CD4-positive, alpha-beta T cell treated with Interleukin-12 subunit alpha and Interleukin-12 subunit beta, for 1 hour (primary cell): ENCODE measurements around the gene MYLK3.

Experiments
- DNase-seq: peaks from one replicate; pipeline ENCODE4 v3.0.0-alpha.2; 2020

MYLK3 gene

DNA sequence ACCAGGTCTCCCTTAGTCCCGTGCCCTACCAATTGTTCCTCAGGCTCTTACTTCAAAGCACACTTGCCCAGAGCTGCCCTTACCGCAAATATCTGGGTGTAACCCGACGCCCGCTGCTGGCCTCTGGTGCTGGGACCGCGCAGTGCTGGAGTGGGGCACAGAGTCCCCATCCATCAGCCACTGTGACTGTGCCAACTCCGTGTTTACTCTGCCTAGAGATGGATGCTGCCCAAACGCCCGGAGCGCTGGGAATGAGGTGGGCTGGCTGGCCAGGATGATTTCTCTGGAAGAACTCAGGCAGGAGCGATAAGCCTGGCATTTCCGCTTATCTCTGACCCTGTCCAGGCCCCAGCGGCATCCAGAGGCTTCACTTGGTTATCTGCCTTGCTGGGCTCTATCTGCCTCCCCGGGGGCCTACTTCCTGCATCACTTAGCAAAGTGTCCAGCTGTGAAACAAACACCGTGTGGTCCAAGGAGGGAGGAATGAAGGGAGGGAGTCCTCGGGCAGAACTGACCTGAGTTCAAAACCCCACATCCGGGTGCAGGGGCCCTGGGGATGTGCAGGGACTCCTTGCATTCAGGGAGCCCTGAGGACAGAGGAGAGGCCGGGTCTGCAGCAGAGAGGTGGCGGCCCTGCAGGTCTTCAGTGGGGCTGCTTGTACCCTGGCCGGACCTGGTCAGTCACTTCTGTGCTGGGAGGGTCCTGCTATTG lies 9.4 kb upstream of the MYLK3 start:
- no peak for DNase-seq

DNA sequence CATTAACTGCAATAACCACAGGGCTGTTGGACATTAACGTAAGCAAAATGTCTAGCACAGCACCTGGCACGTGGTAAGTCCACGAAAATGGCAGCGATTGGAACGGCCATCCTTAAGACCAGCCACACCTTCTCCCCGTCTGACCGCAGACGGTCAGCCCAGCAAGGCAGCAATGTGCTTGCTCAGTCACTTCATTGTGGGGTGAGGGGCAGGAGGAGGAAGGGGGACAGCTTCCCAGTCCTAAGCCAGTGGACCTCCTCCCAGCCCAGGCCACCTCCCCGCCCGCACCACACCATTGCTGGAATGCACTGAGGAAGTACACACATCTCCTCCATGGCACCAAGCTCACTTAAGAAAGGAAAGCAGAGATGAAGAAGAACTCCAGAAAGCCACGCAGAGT lies 8.6 kb upstream of the MYLK3 start:
- DNase-seq, result no peak

DNA sequence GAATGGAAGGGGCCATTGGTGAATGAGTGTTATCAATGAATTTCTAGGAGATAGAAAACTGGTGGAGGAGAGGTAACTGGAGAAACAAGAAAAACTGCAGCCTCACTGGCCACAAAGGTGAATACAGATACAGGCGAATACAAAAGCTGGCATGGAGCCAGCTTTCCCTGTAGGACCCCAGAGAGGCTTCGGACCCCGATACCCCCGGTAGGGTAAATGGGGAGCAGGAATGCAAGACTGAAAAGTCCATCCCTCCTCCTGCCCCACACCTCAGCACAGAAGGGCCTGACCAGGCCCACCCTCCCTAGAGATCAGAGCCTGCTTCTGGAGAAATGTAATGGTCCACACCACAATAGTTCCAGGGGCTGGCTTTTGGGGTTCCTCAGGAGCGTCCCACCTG lies 4.9 kb upstream of the MYLK3 start:
- DNase-seq, result no peak

DNA sequence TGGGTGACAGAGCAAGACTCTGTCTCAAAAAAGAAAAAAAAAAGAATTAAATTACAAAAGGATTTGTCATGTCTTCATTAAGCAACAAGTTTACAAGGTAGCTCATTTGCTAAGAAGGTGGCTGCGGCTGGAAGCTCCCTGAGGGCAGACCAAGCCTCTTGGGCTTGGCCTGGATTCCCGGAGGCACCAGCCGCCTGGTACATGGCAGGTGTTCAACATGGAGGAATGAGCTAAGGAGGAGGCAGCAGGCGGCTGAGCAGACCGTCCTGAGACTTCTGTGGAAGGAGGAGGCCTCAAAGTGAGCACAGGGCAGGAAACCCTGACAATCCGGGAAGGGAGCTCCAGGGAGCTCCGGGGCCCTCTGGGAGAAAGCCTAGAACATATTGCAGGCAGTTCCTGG lies 3.2 kb upstream of the MYLK3 start:
- DNase-seq, result no peak

DNA sequence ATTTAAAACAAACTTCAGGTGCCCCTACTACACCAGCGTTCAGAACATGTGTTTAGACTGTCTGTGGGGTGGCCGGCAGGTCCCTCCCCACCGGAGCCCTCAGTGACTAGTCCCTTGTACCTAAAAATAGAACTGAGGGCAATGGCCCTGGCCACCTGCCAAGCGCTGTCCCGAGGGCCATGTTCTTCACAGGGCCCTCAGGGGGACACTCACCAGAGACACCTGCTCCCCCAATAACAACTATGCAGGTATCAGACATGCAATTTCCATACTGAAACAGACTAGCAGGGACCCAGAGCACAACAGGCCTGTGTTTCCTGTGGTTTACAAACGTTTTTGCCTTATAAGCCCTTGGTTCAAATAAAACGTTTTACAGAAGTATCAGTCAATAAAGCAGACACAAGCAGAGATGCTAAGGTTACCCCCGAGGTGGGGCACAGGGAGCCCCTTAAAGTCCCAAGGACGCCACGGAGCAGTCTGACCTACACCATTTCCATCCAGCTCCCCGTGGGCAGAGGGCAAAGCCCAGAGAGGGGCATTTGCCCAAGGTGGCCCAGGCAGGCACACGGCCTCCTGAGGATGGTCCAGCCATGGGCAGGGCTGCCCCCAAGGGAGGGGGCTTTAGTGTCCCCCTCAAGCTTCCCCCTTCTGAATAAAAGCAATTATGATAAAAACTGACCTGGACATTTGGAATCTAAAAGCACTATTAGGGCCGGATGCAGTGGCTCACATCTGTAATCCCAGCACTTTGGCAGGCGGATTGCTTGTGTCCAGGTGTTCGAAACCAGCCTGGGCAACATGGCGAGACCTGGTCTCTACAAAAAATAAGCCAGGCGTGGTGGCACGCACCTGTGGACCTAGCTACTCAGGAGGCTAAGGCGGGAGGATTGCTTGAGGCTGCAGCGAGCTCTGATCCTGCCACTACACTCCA lies 896 bp upstream of the MYLK3 start:
- DNase-seq, result no peak

DNA sequence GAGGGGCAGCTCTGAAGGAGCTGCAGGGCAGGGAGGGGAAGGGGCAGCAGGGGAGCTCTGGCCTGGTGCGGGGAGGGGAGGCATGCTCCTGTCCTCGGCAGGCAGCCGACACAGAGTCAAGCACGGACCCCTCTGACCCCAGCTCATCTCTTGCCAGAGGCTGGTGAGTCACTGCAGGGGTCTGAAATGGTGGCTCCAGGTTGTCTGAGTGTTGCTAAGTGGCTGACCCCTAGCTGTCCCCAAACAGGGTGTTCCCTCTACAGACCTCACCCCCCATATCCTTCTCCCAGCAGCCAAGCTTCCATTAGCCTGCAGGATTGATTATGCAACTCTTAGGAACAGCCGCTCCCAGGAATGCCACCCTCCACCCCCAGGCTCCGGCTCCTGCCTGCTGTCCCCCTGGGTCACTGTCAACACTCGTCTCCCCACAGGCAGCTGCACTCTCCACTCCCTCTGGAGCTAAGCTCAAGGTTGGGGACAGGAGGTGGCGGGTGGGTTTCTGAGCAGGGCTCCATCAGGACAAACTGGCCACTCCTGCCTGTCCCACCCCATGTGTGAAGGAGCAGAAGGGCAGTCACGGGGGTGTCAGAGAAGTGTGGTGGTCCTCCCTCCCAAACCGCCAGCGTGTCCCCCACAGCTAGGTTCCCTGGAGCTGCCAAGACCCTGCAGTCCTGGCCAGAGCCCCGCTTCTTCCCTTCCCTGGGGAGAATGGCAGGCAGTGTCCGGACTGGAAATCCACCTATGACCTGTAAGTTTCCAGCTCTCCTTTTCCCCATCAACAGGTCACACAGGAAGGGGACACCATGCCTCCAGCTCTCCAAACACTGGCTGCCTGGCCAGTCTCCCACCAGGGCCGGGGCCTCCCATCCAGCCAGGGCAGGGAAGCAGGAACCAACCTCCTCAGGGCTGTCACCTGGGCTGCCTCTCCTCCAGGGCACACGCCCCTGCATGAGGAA lies 1.0 kb downstream of the MYLK3 start:
- DNase-seq, result no peak

DNA sequence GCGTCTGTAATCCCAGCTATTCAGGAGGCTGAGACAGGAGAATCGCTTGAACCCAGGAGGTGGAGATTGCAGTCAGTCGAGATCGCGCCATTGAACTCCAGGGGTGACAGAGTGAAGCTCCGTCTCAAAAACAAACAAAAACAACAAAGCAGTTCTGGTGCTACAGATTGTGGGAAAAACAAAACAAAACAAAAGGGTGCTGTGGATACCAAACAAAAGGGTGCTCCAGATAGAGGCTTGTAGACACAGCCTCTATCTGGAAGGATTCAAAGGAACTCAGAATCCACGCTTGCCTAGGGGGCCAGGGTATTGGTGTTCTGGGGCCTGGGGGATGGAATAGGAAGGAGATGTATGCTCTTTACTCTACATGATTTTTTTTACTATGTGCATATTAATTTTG lies 2.5 kb downstream of the MYLK3 start:
- no peak for DNase-seq

DNA sequence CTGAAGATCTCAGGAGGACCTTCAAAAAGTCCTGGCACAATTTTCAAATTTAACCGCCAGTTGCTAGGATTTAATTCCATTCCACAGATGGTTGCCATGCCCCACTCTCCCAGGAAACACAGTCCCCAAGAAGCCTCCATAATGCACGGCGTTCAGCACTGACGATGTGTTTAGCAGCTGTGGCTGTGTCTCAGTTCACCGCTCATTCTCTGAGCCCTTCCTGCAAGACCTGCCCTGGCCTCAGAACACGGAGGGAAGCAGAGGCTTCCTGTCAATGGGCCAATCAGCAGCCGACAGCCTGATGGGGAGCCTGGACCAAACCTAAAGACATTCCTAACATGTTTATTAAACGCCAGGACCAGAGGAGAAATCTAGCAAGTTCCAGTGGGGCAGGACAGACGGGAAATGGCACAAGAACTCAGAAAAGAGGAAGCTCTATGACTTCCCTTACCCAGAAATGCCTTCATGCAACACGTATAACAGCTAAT lies 4.9 kb downstream of the MYLK3 start:
- no peak for DNase-seq

DNA sequence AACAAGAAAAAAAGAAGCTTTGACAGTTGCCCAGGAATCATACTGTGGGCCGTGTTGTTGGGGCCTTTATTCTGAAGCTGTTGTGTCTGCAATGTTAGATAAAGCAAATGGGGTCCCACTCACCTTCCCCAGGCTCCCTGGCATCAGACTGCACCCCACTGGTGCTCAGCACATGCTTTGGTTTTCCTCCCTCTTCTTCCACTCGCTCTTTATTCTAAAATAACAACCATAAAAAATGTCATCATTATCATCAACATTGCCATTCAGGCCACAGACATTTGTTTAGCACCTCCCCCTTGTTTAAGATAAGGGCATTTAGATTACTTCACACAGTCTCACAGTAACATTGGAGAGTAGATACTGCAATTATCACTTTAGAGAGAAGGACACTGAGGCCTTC lies 8.2 kb downstream of the MYLK3 start:
- no peak for DNase-seq

DNA sequence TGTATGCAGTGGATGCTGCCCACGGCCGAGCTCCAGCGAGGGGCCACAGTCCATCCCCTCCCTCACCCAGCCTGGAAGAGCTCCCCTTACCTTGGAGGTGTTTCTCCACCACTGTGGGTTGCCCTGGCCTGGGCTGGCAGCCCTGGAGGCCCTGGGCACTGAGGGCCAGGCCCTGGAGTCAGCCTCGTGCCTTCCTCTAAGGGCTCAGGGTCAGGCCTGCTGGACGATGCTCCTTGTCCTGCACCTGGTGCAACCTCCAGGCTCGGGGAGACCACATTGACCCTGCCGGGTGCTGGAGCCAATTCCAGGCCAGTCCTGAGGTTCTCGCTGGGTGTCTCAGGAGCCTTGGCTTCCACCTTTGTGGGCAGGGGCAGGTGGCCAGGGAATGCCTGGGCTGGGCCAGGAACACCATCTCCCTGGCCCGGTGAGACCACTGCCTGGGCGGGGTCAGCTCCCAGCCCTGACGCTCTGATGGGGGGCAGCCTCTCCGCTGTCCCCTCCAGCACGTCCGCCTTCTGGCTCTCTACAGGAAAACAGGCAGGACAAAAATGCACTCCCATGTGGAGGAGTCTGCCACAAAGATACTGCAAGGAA lies 10.4 kb downstream of the MYLK3 start:
- DNase-seq, result no peak

DNA sequence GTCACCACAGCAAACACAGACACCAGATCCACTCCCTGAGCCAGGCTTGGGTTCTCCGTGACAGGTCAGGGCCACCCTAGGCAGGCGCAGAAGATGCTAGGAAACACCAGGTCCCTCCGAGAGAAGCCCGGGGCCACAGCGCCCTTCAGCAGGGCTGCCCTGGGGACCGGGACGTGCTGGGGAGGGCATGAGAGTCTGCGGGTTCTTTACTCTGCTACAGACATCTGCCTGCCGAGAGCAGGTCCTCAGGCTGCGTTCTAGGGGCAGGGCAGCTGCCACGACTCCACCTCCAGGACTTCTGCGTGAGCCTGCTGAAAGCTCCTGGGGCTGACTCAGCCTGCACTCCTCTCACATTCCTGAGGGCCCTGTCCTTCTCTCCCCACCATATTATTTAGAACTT lies 11.4 kb downstream of the MYLK3 start:
- DNase-seq, result no peak

DNA sequence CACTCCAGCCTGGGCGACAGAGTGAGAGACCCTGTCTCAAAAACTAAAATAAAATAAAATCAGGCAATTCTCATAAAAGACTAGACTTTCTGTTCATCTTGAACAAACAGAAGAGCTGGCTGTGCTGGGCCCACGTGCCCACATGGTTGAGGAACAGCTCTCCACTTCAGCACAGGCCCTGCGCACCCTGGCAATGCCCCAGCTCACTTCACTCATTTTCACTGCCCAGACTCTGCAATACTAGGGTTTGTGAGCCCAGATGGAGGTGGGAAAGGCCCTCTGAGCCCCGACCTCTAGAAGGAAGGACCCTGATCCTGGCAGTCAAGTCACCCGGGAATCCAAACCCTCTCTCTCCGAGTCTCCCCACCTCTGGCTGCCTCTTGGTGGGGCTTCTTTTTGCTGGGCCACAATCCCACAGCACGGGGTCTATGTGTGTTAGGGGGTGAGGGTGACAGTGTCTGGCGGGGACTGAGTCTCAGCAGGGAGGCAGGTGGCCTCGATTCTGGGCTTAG lies 14.8 kb downstream of the MYLK3 start:
- no peak for DNase-seq

DNA sequence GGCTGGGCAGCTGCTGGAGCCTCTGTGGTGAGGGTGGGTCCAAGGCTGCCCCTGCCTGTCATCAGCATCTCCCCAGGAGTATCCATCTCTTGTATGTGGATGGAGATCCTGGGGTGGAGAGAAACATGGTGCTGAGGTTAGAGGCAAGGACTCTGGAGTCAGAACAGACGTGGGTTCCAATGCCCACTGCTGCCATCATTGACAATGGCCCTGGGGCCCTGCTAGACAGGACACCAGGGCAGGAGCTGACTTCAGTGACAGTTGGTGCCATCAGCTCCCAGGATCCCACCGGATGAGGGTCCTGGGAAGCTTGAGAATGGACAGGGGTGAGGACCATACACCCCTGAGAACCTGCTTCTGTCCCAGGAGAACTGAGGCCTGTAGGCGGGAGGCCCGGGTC lies 15.6 kb downstream of the MYLK3 start:
- no peak for DNase-seq

DNA sequence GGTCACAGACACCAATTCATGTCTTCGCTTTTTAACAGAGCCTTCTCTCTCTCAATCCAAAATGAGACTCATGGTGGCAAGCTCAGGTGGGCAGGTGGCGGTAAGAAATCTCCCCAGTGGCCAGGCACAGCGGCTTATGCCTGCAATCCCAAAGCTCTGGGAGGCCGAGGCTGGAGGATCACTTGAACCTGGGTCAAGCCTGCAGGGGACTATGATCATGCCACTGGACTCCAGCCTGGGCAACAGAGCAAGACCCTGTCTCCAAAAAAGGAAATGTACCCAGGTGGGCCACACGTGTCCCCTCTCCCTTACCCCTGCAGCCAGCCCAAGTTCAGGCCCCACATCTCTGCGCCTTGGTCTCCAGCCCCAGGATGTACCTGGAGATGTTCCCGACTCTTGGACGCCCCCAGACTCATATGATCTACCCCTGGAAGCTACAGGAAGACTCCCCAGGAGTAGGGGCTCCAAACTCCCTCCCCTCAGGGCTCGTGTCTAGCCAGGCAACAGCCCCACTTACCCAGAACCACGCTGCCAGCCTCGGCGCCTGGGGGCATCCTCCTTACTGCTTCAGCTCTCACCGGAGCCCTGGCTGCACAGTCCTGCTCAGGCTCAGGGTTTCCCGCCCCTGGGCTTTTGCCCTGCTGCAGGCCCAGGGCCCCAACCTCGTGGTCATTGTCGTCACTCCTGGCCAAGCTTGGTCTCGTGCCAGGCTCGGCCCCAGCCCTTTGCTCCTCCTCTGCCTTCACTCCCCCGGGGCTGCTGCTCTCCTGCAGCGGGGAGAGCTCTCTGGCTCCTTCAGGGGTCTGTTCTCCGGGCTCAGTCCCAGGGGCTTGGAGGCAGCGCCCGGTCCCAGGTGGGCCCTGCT lies 16.2 kb downstream of the MYLK3 start:
- DNase-seq, result no peak

DNA sequence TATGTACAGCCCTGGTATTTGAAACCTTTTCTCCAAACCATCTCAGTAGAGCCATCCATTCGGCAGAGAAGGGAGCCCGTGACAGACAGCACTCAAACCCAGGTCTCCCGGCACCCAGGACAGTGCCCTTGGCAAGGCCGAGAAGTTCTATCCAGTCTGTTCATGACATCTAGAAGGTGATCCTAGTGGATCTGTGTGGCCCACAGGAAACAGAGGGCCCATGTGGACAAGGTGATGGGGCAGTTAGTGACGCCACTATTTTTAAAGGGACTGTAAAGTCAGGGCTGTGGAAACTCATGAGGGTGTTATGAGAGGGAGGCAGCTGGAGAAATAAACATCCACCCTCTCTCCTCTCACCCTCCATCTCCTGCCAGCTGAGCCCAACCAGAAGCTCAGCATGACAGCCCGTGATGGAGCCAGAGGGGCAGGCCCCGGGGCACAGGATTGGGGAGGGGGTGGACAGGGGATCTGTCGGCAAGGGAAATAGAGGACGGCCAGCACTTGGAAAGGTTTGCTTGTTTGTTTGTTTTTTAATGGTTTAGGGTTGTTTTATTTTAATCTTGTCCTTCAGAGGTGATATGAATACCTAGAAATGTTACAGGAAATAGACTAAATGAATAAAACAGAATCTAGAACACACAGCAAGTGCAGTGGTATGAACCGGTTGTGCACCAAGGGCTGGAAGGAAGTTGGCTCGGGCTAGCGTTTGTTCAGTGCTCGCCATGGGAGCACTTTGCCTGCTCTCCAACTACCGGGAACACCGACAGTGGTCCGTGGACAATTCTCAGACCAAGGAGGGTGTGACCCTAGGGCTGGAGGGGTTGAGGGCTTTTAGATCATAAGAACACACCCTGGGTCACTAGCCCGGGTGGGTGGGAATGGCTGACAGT lies 17.1 kb downstream of the MYLK3 start:
- no peak for DNase-seq

DNA sequence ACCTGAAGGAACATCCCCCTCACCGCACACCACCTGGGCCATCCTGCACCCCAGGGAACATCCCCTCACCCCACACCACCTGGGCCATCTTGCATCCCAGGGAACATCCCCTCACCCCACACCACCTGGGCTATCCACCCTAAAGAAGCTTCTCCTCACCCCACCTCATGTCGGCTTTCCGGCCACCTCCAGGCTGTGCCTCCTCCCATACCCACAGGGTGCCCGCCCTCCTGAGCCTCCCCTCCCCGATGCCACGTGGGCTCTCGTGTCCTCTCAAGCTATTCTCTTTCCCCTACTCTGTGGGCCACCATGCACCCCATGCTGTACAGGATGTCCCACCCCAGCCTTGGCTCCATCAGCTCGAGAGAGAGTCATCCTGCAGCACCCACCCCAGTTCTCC lies 18.0 kb downstream of the MYLK3 start:
- no peak for DNase-seq

DNA sequence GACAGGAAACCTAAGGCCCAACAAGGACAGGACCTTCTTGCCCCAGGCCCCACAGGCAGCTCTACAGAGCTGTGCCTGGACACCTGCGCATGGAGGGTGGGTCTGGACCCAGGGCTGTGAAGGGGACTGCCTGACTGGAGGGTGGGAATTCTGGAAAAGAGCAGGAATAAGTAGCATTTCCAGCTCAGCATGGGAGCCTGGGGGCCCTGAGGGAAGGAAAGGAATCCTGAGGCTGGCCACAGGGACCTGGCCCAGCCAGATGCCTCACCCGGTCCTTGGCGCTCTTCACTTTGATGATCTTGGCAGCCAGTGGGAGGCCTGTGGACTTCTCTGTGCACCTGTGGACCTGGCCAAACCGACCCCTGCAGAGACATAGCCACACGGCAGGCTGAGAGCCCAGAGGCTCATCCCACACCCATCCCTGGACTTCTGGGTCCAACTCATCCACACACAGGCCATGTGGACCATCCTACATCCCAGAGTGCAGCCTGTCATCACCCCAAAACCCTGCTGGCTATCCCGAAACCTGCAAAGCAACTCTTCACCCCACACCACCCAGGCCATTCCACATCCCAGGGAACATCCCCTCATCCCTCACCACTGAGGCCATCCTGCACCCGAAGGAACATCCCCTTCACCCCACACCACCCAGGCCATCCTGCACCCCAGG lies 18.7 kb downstream of the MYLK3 start:
- no peak for DNase-seq

DNA sequence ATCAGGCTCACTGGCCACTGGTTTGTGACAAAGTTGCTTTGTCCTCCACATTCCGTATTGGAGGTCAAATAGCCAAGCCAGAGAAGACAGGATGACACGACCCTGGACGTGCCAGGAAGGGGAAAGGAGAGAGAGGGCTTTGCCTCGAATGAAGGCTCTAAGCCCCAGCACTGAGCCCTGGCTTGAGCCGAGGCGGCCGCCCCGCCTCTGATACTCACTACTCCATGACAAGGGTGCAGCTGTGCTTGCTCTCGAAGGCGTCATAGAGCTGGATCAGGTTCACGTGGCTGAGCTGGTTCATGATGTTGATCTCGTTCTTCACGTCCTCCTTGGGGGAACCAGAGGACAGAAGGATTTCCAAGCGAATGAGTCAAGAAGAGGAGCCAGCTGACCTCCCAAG lies 19.3 kb downstream of the MYLK3 start:
- DNase-seq, result no peak

DNA sequence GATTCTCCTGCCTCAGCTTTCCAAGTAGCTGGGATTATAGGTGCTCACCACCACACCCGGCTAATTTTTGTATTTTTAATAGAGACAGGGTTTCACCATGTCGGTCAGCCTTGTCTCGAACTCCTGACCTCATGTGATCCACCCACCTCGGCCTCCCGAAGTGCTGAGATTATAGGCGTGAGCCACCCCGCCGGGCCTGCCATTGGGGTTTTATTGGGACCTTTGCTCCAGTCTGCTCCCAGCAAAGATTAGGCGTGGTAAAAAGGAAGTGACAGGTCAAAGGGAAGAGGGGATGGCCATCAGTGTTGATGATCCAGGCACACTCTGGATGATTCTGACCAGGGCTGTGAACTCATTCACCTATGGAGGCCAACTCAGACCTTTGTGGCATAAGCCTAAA lies 20.5 kb downstream of the MYLK3 start:
- DNase-seq, result no peak

DNA sequence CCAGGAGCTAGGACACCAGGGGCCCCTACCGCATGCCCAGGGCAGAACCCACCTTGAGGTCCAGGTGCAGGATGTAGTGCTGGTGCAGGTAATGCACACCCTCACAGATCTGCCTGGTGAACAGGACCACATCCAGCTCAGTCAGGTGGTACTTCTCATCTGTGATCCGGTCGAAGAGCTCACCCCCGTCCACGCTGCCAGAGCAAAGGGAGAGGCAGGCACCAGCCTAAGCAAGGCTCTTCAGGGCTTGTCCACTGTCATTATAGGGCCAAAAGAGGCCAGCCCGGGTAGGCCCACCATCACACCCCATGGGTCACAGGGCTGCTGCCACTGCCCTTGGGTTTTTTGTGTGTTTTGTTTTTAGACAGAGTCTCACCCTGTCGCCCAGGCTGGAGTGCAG lies 21.0 kb downstream of the MYLK3 start:
- DNase-seq, result no peak
